Amygdala (tissue), 56 donors: ENCODE results near the gene AFF1.
A peak's percentile ranks its signal among the peaks of the same experiment; 100 is the strongest.

Experiments
- DNase-seq, 56 donors: peaks; one replicate each; lab custom pipeline; 2025; lab: John Stamatoyannopoulos, UW

Gene AFF1

DNA sequence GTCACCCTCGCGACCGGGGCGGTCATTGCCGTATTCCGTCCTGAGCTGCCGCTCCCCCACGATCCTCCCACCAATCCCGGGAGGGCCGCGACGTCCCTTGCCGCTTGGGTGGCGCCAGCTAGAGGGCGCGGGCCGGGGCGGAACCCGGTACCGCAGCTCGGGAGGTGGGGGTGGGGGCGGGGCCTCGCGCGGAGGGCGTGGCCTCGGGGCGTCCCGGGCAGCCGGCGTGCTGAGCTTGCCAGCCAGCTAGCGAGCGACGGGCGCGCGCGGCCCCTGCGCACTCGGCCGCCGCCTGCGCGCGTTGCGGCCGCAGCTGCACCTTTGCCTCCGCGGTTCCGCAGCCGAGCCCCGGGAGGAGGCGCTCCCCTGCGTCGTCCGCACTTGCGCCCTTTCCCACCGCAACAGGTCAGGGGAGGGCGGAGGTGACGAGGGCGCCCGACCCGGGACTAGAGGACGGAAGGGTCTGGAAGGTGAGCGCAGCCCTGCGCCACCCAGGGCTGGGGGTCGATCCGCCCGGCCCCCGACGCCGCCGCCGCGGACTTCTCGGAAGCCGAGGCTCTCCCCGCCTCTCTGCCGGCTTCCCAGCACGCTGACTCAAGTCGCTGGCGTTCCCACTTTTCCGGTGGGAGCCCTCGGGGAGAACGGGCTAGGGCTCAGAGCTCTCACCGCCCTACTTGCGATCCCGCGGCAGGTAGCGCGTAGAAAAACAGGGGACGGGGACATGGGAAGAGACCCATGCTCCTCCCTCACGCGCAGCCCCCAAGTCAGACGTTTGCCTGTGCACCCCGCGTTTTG lies at the start of gene AFF1:
AFF1 (plus strand) TSS at position 241 of the 795 bp plus-strand sequence. CDS start 13,523 bp downstream, outside the sequence.
- DNase-seq, result peak; percentile 14 to 95 (median 86)

GRCh38 chr4:86890790-86891189 lies 44.0 kb upstream of the AFF1 start:
- no peak for DNase-seq

DNA sequence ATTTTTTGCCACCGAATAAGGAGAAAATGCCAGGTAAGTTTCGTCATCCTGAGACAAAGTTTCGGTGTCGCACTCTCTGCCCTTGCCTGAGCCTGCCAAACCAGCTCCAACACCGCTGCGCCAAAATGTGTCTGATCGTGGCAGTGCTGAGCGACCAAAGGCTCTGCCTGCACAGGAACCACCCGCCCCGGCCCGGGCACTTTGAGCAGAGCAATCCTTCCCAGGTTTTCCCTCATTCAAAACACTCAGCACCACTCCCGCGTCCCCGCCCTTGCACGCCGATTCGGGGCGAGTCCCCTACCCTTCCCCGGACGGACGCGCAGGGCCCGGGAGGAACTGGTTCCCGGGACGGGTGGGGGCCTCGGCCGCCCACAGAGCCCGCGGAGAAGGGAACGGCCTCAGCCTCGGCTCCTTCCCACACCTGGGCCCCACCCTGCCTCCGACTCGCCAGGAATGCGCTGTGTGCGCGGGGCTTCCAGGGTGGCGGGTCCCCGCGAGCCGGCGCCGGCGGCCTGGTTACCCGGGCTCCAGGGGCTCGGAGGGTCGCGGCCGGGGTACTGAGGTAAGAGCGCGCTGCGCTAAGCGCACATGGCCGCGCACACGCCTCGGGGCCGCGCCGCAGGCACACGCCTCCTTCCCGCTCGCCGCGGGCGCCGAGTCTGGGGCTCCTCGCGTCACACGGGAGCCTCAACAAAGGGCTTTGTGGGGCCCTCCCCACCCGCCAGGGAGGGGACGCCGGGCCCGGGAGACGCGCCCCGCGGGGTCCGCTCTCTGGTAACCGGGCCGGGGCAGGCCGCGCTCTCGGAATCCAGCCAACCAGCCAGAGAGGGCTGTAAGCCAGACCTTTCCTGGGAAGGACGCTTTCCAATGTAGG lies 42.8 kb upstream of the AFF1 start, which contains the start of gene C4orf36:
C4orf36 (minus strand) TSS at position 661 of the 874 bp plus-strand sequence. CDS start 902 bp downstream, outside the sequence.
- peak in 51 of 56 donors; percentile 2 to 75 (median 44) for DNase-seq

GRCh38 chr4:86892636-86892960 lies 42.2 kb upstream of the AFF1 start:
- DNase-seq, result peak in 2 of 56 donors; percentile 44 to 51

DNA sequence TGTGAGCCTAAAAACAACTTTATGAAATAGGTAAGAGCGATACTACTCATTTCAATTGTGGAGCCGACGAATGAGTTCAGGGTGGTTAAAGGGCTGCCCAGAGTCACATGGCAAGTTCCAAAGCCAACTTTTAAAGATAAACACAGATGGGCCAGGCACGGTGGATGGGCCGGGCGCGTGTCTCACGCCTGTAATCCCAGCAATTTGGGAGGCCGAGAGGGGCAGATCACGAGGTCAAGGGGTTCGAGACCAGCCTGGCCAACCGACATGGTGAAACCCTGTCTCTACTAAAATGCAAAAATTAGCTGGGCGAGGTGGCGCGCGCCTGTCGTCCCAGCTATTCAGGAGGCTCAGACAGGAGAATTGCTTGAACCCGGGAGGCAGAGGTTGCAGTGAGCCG lies 41.7 kb upstream of the AFF1 start:
- DNase-seq, result no peak

GRCh38 chr4:86894455-86894854 lies 40.4 kb upstream of the AFF1 start:
- no peak for DNase-seq

DNA sequence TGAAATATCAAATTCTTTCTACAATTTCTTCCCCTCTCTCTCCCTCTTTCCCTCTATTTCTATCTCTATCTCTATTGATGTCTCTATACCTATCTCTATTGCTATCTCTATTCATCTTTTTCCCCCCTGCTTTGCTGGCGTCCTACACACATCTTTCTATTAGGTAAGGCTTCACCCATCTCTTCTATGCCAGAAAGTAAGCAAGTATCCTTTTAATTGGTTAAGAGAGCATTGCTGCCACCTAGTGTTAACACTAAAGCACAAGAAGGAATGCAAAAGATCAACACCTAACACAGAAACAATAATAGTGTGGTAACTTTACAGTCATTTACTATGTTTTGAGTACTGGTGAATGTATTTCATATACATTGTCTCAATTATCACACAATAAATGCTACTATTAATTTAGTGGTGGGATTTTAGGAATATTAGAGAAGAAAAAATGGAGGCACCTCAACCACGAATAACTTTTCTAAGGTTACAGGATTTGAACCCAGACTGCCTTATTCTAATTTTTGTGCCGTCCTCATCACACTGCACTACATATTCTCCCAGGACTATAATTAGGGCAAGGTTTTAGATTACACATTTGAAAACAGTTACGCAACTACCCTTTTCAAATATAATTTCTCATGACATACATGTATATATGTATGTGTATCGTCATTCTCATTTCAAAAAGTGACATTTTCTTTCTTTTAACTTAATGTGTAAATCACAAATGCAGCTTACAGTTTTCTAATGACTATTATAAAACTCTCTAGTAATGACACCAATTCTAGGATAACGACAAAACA lies 38.9 kb upstream of the AFF1 start:
- peak in 5 of 56 donors; percentile 5 to 76 (median 28) for DNase-seq

GRCh38 chr4:86896596-86896995 lies 38.2 kb upstream of the AFF1 start:
- DNase-seq, result no peak

- DNase-seq, result no peak
Measured at GRCh38 chr4:86898562-86898961, 36.2 kb upstream of the AFF1 start.

DNA sequence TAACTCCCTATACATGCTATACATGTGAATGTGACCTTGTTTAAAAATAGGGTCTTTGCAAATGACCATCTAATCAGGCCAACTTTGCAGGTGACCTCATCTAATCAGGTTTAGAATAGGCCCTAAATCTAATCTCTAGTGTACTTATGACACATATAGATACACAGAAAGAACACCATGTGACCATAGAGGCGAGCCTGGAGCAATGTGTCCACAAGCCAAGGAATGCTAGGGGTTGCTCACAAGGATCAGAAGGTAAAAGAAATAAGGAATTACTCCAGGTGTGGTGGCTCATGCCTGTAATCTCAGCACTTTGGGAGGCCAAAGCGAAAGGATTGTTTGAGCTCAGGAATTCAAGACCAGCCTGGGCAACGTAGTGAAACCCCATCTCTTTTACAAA lies 32.9 kb upstream of the AFF1 start:
- DNase-seq, result no peak

DNA sequence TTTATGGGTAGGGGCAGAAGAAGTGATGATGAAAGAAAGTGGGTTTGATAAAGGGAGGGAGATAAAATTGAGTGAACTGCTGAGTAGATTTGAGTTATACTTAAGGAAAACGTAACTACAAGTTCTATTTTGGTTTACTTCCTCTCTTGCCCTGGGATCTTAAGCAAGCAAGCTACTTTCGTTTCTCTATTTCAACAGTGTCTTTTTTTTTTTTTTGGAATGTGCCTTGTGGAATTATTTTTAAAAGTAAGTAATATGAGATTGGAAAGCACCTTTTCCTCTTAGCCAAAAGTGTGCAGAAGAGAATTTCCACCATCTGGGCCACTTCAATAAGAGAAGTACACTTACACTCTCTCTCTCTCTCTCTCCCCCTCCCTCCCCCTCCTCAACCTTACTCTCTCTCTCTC lies 26.6 kb upstream of the AFF1 start:
- DNase-seq, result no peak

GRCh38 chr4:86909546-86910295 lies 25.1 kb upstream of the AFF1 start:
- peak in 1 of 56 donors; percentile 2 for DNase-seq

- DNase-seq, result no peak
Measured at GRCh38 chr4:86910369-86910768, 24.4 kb upstream of the AFF1 start.

DNA sequence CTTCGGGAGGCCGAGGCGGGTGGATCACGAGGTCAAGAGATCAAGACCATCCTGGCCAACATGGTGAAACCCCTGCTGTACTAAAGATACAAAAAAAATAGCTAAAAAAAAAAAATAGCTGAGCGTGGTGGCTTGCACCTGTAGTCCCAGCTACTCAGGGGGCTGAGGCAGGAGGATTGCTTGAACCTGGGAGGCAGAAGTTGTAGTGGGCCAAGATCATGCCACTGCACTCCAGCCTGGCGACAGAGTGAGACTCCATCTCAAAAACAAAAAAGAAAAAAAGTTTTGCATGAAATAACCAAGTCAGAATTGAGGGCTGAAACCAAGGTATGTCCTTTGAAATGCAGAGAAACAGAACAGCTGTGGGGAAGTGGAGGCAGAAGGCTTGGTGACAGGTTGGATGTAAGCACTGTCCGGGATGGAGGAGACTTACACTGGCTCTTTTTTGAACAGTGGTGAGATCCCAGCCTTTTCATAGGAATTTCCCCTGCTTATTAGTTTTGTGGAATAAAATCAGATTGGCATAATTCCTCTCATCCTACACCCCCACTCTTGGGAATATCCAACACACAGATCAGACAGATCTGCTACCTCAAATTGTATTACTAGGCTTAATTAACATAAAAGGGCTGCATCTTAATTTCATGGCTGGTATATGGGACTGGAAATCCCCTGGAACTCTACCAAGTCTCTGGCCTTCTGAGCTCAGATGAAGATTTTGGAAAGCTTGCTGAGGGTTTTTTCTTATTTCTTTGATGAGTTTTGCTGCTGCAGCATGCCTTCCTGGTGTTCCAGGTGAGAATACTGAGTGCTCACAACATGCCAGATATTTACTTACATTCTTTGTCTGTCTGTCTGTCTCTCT lies 23.8 kb upstream of the AFF1 start:
- no peak for DNase-seq

DNA sequence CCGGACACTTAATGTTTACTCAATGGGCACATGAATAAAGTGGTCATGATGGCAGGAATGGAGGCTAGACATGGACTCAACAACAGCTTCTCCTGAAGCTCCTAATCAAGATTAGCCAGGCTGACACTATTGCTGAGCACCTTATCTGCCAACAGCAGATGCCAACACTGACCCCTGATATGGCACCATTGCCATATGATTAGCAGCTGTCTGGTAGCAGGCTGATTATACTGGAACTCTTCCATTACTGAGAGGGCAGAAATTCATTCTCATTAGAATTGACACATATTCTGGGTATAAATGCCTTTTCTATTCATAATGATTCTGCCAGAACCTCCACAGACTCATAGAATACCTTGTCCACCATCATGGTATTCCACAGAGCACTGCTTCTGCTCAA lies 18.4 kb upstream of the AFF1 start:
- no peak for DNase-seq

GRCh38 chr4:86917212-86918039 lies 17.4 kb upstream of the AFF1 start:
- no peak for DNase-seq

GRCh38 chr4:86918539-86919072 lies 16.2 kb upstream of the AFF1 start:
- no peak for DNase-seq
